ENCODE results near the gene MTMR6.

Gene MTMR6

DNA sequence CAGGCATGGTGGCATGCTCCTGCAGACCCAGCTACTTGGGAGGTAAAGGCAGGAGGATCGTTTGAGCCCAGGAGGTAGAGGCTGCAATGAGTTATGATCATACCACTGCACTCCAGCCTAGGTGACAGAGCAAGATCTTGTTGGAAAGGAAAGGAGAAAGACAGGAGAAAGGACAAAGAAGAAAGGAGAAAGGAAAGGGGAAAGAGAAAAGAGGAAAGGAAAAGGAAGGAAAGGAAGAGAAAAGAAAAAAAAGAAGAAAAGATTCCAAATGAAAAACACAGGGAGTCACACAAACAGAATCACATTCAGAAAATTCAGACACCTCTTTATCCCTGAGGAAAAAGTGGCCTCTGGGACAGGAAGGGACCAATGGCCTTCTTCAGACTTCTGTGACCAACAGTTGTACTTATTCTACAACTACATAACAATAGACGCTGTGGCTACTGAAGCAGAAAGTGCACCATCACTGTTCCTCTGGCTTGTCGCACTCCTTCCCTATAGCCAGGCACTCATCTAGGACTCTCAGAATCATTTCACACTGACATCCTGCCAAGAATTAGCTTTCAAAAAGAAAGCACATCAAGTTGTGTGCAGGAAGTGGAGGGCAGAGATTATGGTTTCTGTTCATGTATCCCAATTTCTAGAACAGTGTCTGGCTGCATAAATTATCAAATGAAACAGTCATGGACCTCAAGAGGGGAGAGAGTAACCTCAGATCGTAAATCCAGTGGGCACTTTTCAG is 5.9 kb downstream of the MTMR6 start:
- peaks cover 97% of the 10 kb centered on the region for H3K79me2 ChIP-seq (ENCODE audit: insufficient read depth, low read length)
- H3K4me2 ChIP-seq (ENCODE audit: insufficient read depth, low read length), result 0 out of 2 replicates have a peak overlapping the region, but pooled peaks have one; percentile 2
- peaks cover 41% of the 10 kb centered on the region; the same call in 1 of the 2 replicates for H4K20me1 ChIP-seq (ENCODE audit: insufficient read depth, low read length)
- no peak overlapping the region for H3K9ac ChIP-seq (ENCODE audit: low read depth, low read length)
- no peak for DNase-seq
- TF ChIP-seq, protein P1, sequence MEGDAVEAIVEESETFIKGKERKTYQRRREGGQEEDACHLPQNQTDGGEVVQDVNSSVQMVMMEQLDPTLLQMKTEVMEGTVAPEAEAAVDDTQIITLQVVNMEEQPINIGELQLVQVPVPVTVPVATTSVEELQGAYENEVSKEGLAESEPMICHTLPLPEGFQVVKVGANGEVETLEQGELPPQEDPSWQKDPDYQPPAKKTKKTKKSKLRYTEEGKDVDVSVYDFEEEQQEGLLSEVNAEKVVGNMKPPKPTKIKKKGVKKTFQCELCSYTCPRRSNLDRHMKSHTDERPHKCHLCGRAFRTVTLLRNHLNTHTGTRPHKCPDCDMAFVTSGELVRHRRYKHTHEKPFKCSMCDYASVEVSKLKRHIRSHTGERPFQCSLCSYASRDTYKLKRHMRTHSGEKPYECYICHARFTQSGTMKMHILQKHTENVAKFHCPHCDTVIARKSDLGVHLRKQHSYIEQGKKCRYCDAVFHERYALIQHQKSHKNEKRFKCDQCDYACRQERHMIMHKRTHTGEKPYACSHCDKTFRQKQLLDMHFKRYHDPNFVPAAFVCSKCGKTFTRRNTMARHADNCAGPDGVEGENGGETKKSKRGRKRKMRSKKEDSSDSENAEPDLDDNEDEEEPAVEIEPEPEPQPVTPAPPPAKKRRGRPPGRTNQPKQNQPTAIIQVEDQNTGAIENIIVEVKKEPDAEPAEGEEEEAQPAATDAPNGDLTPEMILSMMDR (IDR thresholded peaks at IDR 0.05; ENCODE audit: borderline replicate concordance, extremely low read depth, low read length, poor library complexity, severe bottlenecking), result no peak
- no peak for TF ChIP-seq EZH2 (IDR thresholded peaks at IDR 0.05; ENCODE audit: borderline replicate concordance, low read depth, low read length, severe bottlenecking)
- no peaks in the 10 kb centered on the region for H3K36me3 ChIP-seq (ENCODE audit: insufficient read depth, low read length)
- peak; percentile 61; the same call in 2 of the 3 replicates for ATAC-seq (ENCODE audit: insufficient read depth, low read depth)
- no peaks in the 10 kb centered on the region for H3K27me3 ChIP-seq (ENCODE audit: insufficient read depth, low read length, poor library complexity)
- H3K27ac ChIP-seq (ENCODE audit: low read length), result no peak overlapping the region
- H3K4me3 ChIP-seq (ENCODE audit: low read depth in 1 of 2, low read length in 2 of 2), result no peak overlapping the region
- peaks cover 31% of the 10 kb centered on the region for H3K4me1 ChIP-seq (ENCODE audit: insufficient read depth, low read length)
- H3K9me3 ChIP-seq (ENCODE audit: insufficient read depth, low read length, severe bottlenecking), result no peaks in the 10 kb centered on the region
- H2AFZ ChIP-seq (ENCODE audit: low read depth, low read length), result no peak overlapping the region

DNA sequence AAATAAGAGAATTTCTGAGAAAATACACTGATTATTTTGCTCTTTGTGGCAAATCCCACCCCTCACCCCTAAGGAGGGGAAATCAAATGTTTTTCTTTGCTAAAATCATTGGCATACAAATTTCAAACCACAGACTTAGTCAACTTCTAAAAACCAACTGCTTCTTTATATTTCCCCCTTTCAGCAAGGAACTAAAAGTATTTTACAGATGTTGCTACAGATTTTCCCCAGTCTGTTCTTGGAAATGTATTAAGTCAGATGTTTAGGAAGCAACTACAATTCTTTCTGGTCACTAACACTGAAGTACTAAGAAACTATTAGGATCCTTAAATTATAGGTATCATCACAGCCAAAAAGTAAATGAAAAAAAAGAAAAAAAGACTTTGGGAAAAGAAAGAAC is 6.9 kb downstream of the MTMR6 start:
- peaks cover 96% of the 10 kb centered on the region for H3K79me2 ChIP-seq (ENCODE audit: insufficient read depth, low read length)
- no peak overlapping the region for H3K9ac ChIP-seq (ENCODE audit: low read depth, low read length)
- no peak overlapping the region for H3K27ac ChIP-seq (ENCODE audit: low read length)
- peaks cover 38% of the 10 kb centered on the region; the same call in 1 of the 2 replicates for H4K20me1 ChIP-seq (ENCODE audit: insufficient read depth, low read length)
- H3K4me2 ChIP-seq (ENCODE audit: insufficient read depth, low read length), result no peak overlapping the region
- DNase-seq (no peak), ATAC-seq (ENCODE audit: insufficient read depth, low read depth) (no peak)
- H3K9me3 ChIP-seq (ENCODE audit: insufficient read depth, low read length, severe bottlenecking), result no peaks in the 10 kb centered on the region
- no peaks in the 10 kb centered on the region for H3K27me3 ChIP-seq (ENCODE audit: insufficient read depth, low read length, poor library complexity)
- TF ChIP-seq EZH2 (IDR thresholded peaks at IDR 0.05; ENCODE audit: borderline replicate concordance, low read depth, low read length, severe bottlenecking), result no peak
- TF ChIP-seq, protein P1 (IDR thresholded peaks at IDR 0.05; ENCODE audit: borderline replicate concordance, extremely low read depth, low read length, poor library complexity, severe bottlenecking), result no peak
- H2AFZ ChIP-seq (ENCODE audit: low read depth, low read length), result no peak overlapping the region
- H3K4me1 ChIP-seq (ENCODE audit: insufficient read depth, low read length), result peaks cover 22% of the 10 kb centered on the region
- no peaks in the 10 kb centered on the region for H3K36me3 ChIP-seq (ENCODE audit: insufficient read depth, low read length)
- H3K4me3 ChIP-seq (ENCODE audit: low read depth in 1 of 2, low read length in 2 of 2), result no peak overlapping the region

DNA sequence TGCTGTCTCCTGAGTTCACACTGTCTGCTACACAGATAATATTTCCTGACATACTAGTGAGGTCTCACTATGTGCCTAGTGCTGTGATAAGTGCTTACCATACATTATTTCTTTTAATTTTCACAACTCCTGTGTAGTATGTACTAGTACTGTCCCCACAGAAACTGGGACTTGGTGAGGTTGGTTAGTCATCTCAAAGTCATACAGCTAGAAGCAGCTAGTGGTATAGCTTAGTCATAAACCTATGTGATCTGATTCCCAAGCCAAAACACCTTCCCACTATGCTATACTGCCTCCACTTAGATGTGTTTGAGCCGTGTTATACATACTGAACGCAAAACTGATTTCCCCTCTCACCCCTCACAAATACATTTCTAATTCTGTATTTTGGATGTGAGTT is 10.5 kb downstream of the MTMR6 start:
- Histone ChIP-seq H3K4me1 (ENCODE audit: insufficient read depth, low read length) (peaks cover 5% of the 10 kb centered on the region; the same call in 1 of the 2 replicates), H3K4me3 (ENCODE audit: low read depth in 1 of 2, low read length in 2 of 2) (no peak overlapping the region), H2AFZ (ENCODE audit: low read depth, low read length) (no peak overlapping the region), H3K4me2 (ENCODE audit: insufficient read depth, low read length) (no peak overlapping the region), H3K27me3 (ENCODE audit: insufficient read depth, low read length, poor library complexity) (no peaks in the 10 kb centered on the region), H3K27ac (ENCODE audit: low read length) (no peak overlapping the region), H3K36me3 (ENCODE audit: insufficient read depth, low read length) (peaks cover 24% of the 10 kb centered on the region; the same call in 1 of the 2 replicates), H4K20me1 (ENCODE audit: insufficient read depth, low read length) (peaks cover 35% of the 10 kb centered on the region; the same call in 1 of the 2 replicates), H3K79me2 (ENCODE audit: insufficient read depth, low read length) (peaks cover 70% of the 10 kb centered on the region), H3K9me3 (ENCODE audit: insufficient read depth, low read length, severe bottlenecking) (no peaks in the 10 kb centered on the region), H3K9ac (ENCODE audit: low read depth, low read length) (no peak overlapping the region)
- TF ChIP-seq EZH2 (IDR thresholded peaks at IDR 0.05; ENCODE audit: borderline replicate concordance, low read depth, low read length, severe bottlenecking), result no peak
- TF ChIP-seq, protein P1 (IDR thresholded peaks at IDR 0.05; ENCODE audit: borderline replicate concordance, extremely low read depth, low read length, poor library complexity, severe bottlenecking), result no peak
- ATAC-seq (ENCODE audit: insufficient read depth, low read depth), result no peak
- DNase-seq, result no peak

Data from DND-41 (cell line).